ENCODE data around the gene ALDH3B1. TPM values are rescaled to one million over a fixed set of nuclear protein-coding genes. Genes with fewer than 3 reads are reported as not detected.

ALDH3B1 gene
- total RNA-seq, 1 donor from 2014 or later: 25.4 TPM

DNA sequence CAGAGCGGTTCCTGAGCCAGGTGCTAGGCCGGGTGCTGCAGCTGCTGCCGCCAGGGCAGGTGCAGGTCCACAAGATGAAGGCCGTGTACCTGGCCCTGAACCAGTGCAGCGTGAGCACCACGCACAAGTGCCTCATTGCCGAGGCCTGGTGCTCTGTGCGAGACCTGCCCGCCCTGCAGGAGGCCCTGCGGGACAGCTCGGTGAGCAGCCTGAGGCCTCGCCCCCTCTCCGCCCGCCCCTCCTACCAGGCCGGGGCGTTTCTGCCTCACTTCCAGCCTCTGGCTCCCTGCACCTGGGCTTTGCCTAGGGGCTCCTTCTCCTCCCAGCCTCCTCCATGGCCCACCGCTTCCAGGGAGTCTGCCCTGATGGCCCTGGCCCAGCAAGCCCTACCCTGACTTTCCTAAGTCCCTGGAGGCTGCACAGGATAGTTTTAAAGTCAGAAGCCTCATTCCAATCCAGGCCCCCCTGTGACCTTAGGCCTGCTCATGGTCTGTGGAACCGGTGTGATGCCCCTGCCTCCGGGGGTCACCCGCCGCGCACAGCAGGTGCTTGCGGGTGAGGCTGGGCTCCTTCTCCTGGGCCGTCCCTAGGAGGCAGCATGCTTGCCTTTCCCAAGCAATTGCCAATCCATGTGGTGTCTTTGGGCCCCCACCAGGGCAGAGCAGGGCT is 34.2 kb downstream of the ALDH3B1 start:
- no peak for DNase-seq (ENCODE audit: low spot score)

DNA sequence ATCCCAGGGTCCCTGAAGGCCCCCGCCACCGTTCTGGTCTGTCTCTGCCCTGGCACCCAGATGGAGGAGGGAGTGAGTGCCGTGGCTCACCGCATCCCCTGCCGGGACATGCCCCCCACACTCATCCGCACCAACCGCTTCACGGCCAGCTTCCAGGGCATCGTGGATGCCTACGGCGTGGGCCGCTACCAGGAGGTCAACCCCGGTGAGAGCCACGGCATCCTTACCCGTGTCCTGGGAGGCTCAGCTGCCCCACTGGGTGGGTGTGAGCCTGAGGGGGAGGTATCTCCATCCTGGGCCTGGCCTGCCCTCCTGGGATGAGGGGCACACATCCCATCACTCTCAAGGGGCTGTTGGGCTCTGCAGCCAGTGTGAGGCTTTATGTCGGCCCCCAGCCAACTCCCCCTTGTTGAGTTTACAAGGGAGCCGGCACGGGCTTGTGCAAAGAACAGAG is 34.8 kb downstream of the ALDH3B1 start:
- DNase-seq (ENCODE audit: low spot score): no peak

DNA sequence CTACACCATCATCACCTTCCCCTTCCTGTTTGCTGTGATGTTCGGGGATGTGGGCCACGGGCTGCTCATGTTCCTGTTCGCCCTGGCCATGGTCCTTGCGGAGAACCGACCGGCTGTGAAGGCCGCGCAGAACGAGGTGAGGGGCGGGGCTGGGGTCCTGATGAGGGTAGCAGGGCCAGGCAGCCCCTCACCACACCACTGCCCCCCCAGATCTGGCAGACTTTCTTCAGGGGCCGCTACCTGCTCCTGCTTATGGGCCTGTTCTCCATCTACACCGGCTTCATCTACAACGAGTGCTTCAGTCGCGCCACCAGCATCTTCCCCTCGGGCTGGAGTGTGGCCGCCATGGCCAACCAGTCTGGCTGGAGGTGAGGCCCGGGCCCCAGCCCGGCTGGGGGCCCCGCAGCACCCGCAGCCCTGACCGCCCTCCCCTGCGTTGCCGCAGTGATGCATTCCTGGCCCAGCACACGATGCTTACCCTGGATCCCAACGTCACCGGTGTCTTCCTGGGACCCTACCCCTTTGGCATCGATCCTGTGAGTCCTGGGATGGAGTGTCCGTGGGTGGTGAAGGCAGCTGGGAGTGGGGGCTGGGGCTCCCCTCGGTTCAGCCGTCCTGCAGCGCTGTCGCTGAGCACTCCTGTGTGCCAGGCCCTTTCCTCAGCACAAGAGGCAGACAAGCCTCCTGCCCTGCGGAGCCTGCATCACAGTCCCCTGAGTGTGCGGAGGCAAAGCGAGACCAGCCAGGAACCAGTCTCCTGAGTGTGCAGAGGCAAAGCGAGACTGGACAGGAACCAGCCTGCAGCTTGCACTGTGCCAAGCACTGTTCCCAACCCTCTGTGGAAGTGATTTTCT is 37.5 kb downstream of the ALDH3B1 start:
- no peak for DNase-seq (ENCODE audit: low spot score)

DNA sequence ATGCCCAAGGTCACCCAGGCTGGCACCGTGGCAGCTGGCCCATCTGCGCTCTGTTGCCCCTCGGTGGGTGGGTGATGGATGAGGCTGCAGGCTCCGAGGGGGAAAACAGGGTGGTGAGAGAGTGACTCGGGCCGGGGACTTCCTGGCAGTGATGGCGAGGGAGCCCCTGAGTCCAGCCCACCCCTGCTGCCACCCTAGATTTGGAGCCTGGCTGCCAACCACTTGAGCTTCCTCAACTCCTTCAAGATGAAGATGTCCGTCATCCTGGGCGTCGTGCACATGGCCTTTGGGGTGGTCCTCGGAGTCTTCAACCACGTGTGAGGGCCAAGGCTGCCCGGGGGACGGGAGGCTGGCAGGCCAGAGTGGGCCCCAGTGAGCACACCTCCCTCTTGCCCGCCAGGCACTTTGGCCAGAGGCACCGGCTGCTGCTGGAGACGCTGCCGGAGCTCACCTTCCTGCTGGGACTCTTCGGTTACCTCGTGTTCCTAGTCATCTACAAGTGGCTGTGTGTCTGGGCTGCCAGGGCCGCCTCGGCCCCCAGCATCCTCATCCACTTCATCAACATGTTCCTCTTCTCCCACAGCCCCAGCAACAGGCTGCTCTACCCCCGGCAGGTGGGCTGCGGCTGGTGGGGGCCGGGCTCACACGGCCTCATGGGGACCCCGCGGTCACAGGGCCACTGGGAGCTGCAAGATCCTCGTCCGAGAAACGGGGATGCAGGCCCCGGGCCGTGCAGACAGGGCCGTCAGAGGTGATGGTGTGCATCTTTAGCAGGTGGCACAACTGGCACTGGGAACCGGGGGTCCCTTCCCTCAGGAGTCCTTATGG is 38.8 kb downstream of the ALDH3B1 start:
- DNase-seq (ENCODE audit: low spot score): no peak

DNA sequence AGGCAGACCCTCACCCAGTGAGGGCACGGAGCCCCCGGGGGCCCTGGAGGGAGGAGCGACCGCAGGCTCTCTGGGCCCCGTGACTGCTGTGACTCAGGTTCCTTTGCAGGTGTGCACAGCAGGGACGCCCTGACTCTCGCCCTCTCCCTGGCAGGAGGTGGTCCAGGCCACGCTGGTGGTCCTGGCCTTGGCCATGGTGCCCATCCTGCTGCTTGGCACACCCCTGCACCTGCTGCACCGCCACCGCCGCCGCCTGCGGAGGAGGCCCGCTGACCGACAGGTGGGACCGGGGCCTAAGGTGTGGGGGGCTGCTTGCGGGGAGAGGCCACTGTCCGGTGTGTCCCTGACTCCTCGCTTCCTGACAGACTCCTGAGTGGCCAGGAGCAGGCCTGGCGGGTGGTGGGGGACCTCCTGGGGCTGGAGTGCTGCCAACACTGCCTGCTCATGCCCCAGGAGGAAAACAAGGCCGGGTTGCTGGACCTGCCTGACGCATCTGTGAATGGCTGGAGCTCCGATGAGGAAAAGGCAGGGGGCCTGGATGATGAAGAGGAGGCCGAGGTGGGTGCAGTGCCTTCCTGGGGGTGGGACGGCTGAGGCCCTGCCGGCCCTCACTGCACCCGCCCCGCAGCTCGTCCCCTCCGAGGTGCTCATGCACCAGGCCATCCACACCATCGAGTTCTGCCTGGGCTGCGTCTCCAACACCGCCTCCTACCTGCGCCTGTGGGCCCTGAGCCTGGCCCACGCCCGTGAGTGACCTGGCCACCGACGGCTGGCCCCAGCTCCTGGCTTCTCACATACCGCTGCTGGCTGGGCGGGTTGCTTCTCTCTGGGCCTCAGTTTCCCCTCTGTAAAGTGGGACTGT is 39.6 kb downstream of the ALDH3B1 start:
- no peak for DNase-seq (ENCODE audit: low spot score)

DNA sequence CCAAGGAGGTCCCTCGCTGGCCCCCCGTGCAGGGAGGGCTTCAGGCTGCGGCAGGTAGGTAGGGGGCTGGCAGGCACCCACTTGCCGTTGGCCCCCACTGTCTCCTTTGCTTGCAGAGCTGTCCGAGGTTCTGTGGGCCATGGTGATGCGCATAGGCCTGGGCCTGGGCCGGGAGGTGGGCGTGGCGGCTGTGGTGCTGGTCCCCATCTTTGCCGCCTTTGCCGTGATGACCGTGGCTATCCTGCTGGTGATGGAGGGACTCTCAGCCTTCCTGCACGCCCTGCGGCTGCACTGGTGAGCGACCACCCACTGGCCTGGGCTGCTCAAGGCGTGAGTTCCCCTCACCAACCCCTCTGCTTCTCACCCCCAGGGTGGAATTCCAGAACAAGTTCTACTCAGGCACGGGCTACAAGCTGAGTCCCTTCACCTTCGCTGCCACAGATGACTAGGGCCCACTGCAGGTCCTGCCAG is 40.3 kb downstream of the ALDH3B1 start:
- DNase-seq (ENCODE audit: low spot score): no peak

DNA sequence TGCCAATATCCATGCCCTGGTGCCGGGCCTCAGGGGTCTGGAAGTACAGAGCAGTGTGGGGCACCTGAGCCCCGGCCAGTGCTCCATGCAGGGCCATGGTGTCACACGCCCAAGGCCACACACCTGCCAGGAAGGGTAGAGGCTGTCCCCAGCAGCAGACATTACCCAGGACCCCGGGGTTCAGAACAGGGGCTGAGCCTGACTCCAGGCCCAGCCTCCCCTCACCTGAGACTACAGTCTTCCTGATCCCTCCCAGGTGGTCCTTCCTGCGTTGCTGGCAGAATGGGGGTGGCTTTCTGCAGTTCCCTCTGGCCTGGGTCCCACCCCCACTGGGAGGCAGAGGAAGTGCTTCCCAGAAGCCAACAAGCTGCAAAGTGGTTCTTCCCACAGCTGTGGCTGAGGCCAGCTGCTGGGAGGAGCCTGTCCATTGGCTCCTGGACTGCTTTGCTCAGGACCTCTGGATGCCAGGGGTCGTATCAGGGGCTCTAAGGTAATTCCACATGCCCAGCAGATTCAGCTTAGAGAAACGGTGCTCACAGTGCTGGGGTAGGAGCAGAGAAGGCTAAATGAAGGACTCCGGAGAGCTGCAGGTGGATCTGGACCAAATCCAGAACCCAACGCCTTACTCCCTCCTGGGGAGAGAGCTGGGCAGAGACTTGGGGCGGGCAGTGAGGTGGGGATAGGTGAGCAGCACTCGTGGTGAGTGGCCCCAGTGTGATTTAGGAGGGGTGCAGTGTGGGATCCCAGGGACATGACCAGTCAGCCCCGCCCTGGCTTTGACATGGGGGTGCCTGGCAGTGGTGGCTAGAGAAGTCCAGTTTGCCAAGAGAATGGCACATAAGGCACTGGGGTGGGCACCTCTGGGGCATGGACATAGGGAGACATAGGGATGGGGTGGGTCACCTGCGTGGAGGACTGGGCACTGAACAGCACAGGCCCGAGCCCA is 41.3 kb downstream of the ALDH3B1 start:
- DNase-seq (ENCODE audit: low spot score): no peak

DNA sequence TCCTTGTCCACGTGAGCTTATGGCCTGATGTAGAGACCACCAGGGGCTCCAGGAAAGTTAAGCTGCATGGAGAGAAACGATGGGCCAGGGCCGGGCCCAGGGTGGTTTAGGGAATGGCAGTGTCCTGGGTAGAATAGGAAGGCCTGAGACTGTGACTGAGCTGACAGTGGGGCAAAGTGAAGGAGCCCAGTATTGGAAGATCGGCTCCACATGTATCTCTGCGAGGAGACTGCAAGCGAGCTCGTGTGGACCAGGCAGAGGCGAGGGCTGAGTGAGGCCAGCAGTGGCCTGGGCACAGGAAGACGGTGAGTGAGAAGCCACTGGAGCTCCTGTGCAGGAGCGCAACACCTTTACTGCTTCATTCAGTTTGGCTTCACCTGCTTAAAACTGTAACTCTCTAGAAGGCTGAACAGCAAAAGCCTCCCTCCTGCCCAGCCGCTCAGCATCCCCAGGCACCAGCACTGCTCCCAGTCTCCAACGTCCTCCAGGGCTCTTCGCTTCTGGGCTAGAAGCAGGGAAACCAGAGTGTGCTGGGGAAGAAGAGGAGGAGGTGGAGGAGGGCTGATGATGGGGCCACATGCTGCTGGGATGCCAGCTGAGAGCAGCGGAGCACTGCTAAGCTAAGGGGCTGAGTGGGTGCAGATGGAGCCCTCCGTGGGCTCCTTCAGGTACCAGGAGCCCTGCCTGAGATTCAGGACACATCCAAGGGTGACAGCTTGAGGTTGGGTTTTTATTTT is 42.2 kb downstream of the ALDH3B1 start:
- DNase-seq (ENCODE audit: low spot score): no peak

DNA sequence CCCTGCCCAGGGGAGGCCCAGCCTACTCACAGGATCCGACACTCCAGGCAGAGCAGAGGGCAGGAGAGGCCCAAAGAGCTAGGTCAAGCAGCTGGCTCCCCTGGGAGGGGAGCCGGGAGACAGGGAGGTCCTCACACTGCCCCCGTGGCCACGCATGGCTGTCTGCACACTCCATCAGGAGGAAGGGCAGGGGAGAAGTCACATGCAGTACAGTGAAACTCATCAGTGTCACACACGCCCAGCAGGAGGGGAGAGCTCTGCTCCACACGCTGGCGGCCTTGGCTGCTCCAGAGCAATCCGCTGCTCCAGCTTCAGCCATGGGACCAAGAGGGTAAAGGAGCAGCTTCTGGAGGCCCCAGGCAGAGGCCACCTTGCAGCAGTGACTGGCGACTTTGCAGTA is 43.0 kb downstream of the ALDH3B1 start:
- DNase-seq (ENCODE audit: low spot score): no peak

DNA sequence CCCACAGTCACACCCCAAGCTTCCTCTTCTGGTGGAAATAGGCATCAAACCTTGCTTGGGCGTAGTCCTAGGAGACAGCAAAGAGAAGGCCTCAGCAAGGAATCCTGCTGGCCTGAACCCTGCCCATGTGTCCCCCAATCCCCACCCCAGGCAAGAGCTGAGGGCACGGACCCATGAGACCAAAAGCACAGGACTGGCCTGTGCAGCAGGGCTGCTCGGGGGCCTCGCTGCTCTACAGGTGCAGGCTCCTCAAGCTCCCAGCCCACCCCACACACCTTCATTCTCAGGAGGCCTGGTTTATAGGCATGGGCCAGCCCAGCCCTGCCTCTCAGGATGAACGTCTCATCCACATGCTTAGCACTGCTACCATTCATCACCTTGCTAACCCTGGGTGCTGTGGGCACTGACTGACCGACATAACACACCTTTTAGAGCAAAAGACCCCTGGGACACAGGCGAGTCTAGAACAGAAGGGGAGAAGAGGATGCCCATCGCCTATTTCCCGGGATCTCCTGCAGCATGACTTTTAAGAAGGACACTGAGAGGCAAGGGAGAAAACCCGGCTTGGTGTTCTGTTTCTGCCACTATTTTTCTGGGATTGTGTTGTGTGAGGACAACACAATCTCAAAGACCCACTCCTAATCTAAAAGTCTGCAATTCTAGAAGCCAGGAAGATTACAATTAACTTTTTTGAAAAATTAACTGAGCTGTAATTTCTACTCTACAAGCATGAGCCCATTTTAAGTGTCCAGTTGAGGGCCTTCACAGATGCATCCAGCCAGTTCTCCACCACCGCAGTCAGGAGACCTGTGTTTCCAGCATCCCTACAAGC is 44.1 kb downstream of the ALDH3B1 start:
- no peak for DNase-seq (ENCODE audit: low spot score)

DNA sequence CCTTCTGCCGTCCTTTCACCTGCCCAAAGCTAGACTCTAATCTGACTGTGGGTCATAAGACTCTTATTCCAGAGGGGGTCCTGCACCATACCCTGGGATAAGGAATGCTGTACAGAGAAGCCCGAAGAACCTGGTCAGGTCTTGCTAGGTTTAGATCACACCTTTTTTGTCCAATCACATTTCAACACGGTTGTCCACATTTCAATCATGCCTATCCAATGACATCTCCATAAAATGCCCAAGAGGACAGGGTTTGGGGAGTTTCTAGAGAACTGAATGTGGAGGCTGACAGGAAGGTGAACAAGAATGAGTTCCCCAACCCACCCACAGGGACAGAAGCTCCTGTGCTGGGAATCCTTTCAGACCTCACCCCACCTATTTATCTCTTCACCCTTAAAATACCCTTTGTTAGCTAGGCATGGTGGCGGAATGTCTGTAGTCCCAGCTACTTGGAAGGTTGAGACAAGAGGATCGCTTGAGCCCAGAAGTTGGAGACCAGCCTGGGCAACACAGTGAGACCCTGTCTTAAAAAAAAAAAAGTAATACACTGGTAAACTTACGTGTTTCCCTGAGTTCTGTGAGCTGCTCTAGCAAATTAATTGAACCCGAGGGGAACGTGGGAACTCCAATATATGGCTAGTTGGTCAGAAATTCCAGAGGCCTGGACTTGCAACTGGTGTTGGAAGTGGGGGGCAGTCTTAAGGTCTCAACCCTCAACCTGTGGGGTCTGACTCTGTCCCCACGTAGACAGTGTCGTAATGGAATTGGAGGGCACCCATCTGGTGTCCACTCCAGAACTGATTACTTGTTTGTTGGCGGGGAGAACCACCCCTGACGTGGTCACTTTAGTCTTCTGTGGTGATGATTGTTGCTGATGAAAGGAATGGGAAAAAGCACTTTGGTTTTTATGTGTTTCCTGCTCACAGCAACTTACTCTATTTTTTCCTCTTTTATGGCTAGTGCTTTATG is 46.5 kb downstream of the ALDH3B1 start:
- no peak for DNase-seq (ENCODE audit: low spot score)

DNA sequence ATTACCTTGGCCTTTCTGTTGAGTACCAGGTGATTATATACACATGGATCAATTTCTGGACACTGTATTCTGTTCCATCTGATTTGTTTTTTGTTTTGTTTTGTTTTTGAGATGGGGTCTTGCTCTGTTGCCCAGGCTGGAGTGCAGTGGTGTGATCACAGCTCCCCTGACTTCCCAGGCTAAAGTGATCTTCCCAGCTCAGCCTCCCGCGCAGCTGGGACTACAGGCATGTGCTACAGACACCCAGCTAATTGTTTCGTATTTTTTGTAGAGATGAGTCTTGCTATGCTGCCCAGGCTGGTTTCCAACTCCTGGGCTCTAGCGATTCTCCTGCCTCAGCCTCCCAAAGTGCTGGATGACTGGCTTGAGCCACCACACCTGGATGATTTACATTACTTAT is 47.7 kb downstream of the ALDH3B1 start:
- DNase-seq (ENCODE audit: low spot score): no peak

DNA sequence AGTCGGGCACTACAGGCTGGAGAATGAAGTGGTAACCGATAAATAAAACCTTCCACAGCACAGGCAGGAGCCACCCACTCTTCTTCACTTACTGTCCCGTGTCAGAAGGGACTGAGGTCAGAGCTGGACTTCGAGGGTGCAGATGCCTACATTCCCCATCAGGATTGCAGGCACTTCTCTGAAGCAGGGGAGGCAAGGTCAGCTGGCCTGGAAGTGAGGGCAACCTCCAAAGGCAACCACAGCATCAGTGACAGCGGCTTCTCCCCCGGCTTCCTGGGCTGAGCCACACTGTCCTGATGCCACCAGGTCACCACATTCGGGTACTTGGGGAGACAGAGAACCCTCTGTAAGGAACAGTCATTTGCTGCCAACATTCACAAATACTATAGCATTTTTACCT is 51.4 kb downstream of the ALDH3B1 start:
- DNase-seq (ENCODE audit: low spot score): no peak

DNA sequence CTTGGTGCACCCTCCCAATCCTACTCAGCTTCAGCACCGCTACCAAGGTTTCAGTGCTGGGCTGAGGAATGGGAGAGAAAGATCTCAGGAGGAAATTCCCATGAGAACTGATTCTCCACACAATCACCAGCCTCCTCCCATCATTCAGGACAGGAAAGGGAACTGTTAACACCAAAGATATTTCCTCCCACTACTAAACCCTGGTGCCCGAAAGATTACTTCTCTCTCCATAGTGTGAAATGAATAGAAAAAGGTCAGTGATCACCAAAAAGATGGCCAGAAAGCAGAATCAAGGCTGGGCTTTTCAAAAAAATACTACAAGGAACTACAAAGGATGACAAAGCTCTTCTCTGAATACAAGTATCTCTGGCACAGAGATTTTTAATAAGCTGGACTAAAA is 54.8 kb downstream of the ALDH3B1 start:
- no peak for DNase-seq (ENCODE audit: low spot score)

DNA sequence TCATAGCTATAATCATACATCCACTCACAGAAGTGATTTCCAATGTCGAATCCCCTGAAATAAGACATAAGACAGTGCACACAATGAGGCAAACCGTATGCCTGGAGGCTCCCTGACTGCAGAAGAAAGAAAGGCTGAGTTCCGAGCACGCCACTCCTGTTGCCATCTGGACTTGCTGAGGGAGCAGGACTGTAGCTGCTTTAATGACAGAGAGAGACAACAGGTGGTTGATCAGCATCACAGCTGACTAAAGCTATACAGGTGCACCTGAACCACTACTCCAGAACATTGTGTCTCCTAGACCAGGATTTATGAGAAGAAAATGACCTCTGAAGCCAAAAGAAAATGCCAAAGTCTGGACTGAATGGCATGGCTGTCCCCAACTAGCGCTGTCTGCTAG is 55.7 kb downstream of the ALDH3B1 start:
- no peak for DNase-seq (ENCODE audit: low spot score)

DNA sequence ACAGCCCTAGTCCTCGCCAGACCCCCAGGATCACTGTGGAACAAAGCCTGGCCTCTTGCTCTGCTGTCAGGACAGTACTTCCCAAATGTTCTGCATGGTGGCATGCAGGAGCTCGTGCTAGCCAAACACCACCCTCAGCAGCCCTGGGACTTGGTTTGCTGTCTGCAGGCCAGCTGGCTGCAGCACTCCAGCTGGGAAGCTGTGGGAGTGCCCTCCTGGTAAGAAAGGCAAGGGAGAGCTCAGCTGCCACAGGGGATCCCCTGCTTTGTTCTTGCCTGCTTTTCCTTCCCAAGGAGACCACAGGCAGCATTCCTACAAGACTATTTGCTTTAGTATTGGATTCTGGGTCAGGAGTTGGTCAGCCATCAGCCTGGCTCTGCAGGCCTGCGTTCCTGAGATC is 56.6 kb downstream of the ALDH3B1 start:
- no peak for DNase-seq (ENCODE audit: low spot score)

DNA sequence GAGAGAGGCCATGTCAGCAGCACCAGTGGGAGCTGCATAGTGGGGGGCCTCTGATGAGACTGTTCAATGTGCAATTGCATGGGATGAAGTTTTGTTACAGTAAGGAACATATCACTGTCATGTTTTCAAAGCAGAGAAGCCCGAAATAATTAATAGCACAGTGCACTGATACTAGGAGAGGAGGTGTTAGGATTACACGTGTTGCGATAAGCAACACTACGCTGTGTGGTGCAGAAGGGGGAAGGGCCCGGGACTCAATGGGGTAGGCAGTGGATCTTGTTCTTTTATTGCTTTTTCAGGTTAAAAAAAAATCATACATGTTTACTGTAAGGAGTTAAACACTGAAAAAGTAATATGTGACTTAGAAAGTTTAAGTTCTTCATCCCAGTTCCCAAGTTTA is 57.9 kb downstream of the ALDH3B1 start:
- no peak for DNase-seq (ENCODE audit: low spot score)
